ENCODE data around the gene PPEF1. TPM values are rescaled to one million over a fixed set of nuclear protein-coding genes. Genes with fewer than 3 reads are reported as not detected.

The PPEF1 gene
- total RNA-seq, 1 donor from 2014 or later = not detected

GRCh38 chrX:18677161-18677869, 30.1 kb upstream of the PPEF1 start:
- no peak for DNase-seq (ENCODE audit: low spot score)
- Mint-ChIP-seq H3K9me3 (ENCODE audit: unreplicated experiment) (no peaks in the 10 kb centered on the region), H3K27me3 (ENCODE audit: unreplicated experiment) (peaks cover 7% of the 10 kb centered on the region), H3K27ac (ENCODE audit: unreplicated experiment) (no peak overlapping the region), H3K4me1 (ENCODE audit: unreplicated experiment) (peaks cover 4% of the 10 kb centered on the region), H3K36me3 (ENCODE audit: low read depth, unreplicated experiment) (no peaks in the 10 kb centered on the region), H3K4me3 (ENCODE audit: unreplicated experiment) (no peak overlapping the region)
- no peak for TF ChIP-seq CTCF (IDR thresholded peaks at IDR 0.05; ENCODE audit: unreplicated experiment)

GRCh38 chrX:18681996-18682395, 25.4 kb upstream of the PPEF1 start:
- H3K27me3 Mint-ChIP-seq (ENCODE audit: unreplicated experiment) = peaks cover 3% of the 10 kb centered on the region
- no peaks in the 10 kb centered on the region for H3K9me3 Mint-ChIP-seq (ENCODE audit: unreplicated experiment)

GRCh38 chrX:18682979-18683387, 24.5 kb upstream of the PPEF1 start:
- Mint-ChIP-seq H3K27ac (ENCODE audit: unreplicated experiment) (no peak overlapping the region), H3K36me3 (ENCODE audit: low read depth, unreplicated experiment) (no peaks in the 10 kb centered on the region), H3K4me3 (ENCODE audit: unreplicated experiment) (no peak overlapping the region), H3K4me1 (ENCODE audit: unreplicated experiment) (peaks cover 4% of the 10 kb centered on the region), H3K9me3 (ENCODE audit: unreplicated experiment) (no peaks in the 10 kb centered on the region), H3K27me3 (ENCODE audit: unreplicated experiment) (peaks cover 3% of the 10 kb centered on the region)
- DNase-seq (ENCODE audit: low spot score) = no peak
- no peak for TF ChIP-seq CTCF (IDR thresholded peaks at IDR 0.05; ENCODE audit: unreplicated experiment)

More at GRCh38 chrX:18681996-18682395, 25.4 kb upstream of the PPEF1 start:
- Mint-ChIP-seq H3K36me3 (ENCODE audit: low read depth, unreplicated experiment) (no peaks in the 10 kb centered on the region), H3K4me3 (ENCODE audit: unreplicated experiment) (no peak overlapping the region), H3K27ac (ENCODE audit: unreplicated experiment) (no peak overlapping the region), H3K4me1 (ENCODE audit: unreplicated experiment) (peaks cover 4% of the 10 kb centered on the region)
- TF ChIP-seq CTCF (IDR thresholded peaks at IDR 0.05; ENCODE audit: unreplicated experiment) = no peak
- DNase-seq (ENCODE audit: low spot score) = no peak

- H3K27me3 Mint-ChIP-seq (ENCODE audit: unreplicated experiment) = no peaks in the 10 kb centered on the region
- no peak overlapping the region for H3K4me3 Mint-ChIP-seq (ENCODE audit: unreplicated experiment)
- no peak for DNase-seq (ENCODE audit: low spot score)
- no peak for TF ChIP-seq CTCF (IDR thresholded peaks at IDR 0.05; ENCODE audit: unreplicated experiment)
- no peak overlapping the region for H3K27ac Mint-ChIP-seq (ENCODE audit: unreplicated experiment)
- H3K9me3 Mint-ChIP-seq (ENCODE audit: unreplicated experiment) = no peaks in the 10 kb centered on the region
- no peaks in the 10 kb centered on the region for H3K36me3 Mint-ChIP-seq (ENCODE audit: low read depth, unreplicated experiment)
- H3K4me1 Mint-ChIP-seq (ENCODE audit: unreplicated experiment) = no peaks in the 10 kb centered on the region
Observed at GRCh38 chrX:18687856-18688495, 19.5 kb upstream of the PPEF1 start.

- Mint-ChIP-seq H3K27me3 (ENCODE audit: unreplicated experiment) (no peaks in the 10 kb centered on the region), H3K4me3 (ENCODE audit: unreplicated experiment) (no peak overlapping the region), H3K9me3 (ENCODE audit: unreplicated experiment) (no peaks in the 10 kb centered on the region), H3K36me3 (ENCODE audit: low read depth, unreplicated experiment) (no peaks in the 10 kb centered on the region), H3K27ac (ENCODE audit: unreplicated experiment) (no peak overlapping the region), H3K4me1 (ENCODE audit: unreplicated experiment) (no peaks in the 10 kb centered on the region)
- TF ChIP-seq CTCF (IDR thresholded peaks at IDR 0.05; ENCODE audit: unreplicated experiment) = no peak
- no peak for DNase-seq (ENCODE audit: low spot score)
Observed at GRCh38 chrX:18691431-18691830, 16.0 kb upstream of the PPEF1 start.

Measured in endothelial cell (in vitro differentiated cells).